ENCODE results near the gene SCAND1.

GRCh38 chr20:35963878-35964277 lies 9.6 kb upstream of the SCAND1 start:
- TF ChIP-seq CTCF (IDR thresholded peaks at IDR 0.05) = no peak
- no peak for TF ChIP-seq POLR2A (IDR thresholded peaks at IDR 0.05)

Measured in adrenal gland (tissue), 5 donors.